ENCODE data around the gene HOXC10.

DNA sequence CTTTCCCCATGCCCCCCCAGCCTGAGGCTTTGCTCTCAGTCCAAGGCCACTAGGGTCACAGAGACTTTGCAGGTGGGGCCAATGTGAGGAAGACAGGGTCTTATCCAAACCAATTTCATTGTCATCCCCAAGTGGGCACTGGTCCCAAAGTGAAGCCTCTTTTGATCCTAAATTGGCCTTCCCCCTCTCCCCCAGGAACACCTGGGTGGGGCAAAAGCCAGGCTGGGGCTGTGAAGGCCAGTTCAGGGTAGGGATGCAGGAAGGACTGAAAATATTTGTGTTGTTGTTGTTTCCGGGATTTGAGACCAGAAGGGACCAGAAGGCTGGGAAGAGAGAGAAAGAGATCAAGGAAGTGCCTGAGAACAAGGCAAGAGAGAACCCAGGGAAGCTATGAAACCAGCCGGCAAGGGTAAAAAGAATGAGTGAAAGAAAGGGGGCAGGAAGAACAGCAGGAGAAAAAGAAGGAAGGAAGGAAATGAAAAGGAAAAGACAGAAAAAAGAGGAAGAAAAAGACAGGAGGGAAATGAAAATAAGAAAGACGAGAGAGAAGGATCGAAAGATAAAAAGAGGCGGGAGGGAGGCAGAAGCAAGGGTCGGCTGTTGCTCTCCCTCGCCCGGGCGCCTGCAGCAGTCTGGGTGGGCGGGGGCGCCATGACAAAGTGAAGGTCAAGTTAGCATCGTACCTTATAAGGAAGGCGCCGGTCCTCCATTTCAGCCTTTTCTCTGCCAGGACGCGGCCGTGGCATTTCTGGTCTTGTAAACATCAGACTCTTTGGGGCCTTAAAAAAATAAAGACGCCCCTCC, 19.5 kb upstream of the HOXC10 start:
- TF ChIP-seq POLR2A (IDR thresholded peaks at IDR 0.05) (no peak), POLR2AphosphoS5 (IDR thresholded peaks at IDR 0.05) (no peak), EP300 (IDR thresholded peaks at IDR 0.05) (no peak)
- TF ChIP-seq, protein P1, sequence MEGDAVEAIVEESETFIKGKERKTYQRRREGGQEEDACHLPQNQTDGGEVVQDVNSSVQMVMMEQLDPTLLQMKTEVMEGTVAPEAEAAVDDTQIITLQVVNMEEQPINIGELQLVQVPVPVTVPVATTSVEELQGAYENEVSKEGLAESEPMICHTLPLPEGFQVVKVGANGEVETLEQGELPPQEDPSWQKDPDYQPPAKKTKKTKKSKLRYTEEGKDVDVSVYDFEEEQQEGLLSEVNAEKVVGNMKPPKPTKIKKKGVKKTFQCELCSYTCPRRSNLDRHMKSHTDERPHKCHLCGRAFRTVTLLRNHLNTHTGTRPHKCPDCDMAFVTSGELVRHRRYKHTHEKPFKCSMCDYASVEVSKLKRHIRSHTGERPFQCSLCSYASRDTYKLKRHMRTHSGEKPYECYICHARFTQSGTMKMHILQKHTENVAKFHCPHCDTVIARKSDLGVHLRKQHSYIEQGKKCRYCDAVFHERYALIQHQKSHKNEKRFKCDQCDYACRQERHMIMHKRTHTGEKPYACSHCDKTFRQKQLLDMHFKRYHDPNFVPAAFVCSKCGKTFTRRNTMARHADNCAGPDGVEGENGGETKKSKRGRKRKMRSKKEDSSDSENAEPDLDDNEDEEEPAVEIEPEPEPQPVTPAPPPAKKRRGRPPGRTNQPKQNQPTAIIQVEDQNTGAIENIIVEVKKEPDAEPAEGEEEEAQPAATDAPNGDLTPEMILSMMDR (IDR thresholded peaks at IDR 0.05) = no peak
